Lower lobe of right lung (tissue), 2 donors: ENCODE results near the gene USP31. TPM values are rescaled to one million over a fixed set of nuclear protein-coding genes. Genes with fewer than 3 reads are reported as not detected.
"Not testable (repeated sequence)": the region's sequence is repeated elsewhere in the genome, so short reads cannot be mapped to it uniquely, and the experiment has no call there.

Experiments used
- ATAC-seq, 2 donors: fragments of 200-7000 bp; cut with Tn5 transposase; one replicate each; pipeline ENCODE4 v1.9.1; 2020 to 2022; ENCODE audit warnings: mild to moderate bottlenecking in 2 of 2, moderate library complexity in 2 of 2
- DNase-seq: peaks from one replicate; pipeline ENCODE4 v3.0.0-alpha.2; 2020
- H3K27ac ChIP-seq: fragments of 200-600 bp; one replicate; pipeline ENCODE4 v1.8.0; 2022
- H3K27me3 ChIP-seq: fragments of 200-600 bp; one replicate; pipeline ENCODE4 v1.8.0; 2022; ENCODE audit warnings: low read depth
- H3K36me3 ChIP-seq: fragments of 200-600 bp; one replicate; pipeline ENCODE4 v1.8.0; 2022; ENCODE audit warnings: mild to moderate bottlenecking
- H3K4me1 ChIP-seq: fragments of 200-600 bp; one replicate; pipeline ENCODE4 v1.8.0; 2022
- H3K4me3 ChIP-seq: fragments of 200-600 bp; one replicate; pipeline ENCODE4 v1.8.0; 2022; ENCODE audit warnings: mild to moderate bottlenecking
- H3K9me3 ChIP-seq: fragments of 200-600 bp; one replicate; pipeline ENCODE4 v1.8.0; 2022
- CTCF ChIP-seq: fragments of 200-600 bp; IDR thresholded peaks from one replicate; pipeline ENCODE4 v1.8.0; 2022; ENCODE audit warnings: antibody characterized with exemption, mild to moderate bottlenecking
- intact Hi-C: fragments of 100-400 bp; cut with DNase I; formaldehyde crosslinking; loops from one replicate; pipeline ENCODE4 v1.11.0; 2022
- total RNA-seq: library from RNA; stranded (reverse); fragmentation: NEBNext Ultra II Directional; extraction: Animal tissue kit (Norgen Biotek cat#: 25700); gene quantifications from one replicate; pipeline ENCODE4 v1.2.1, GENCODE V29; 2021
- donor health status: DM: no; HTN: yes; CAD: no; lungs with severe emphysema.

USP31 gene
- total RNA-seq, 1 donor from 2014 or later, result 13.1 TPM

- Histone ChIP-seq H3K27ac (no peak overlapping the region), H3K4me1 (no peaks in the 10 kb centered on the region), H3K9me3 (no peaks in the 10 kb centered on the region), H3K36me3 (peaks cover 19% of the 10 kb centered on the region), H3K27me3 (no peaks in the 10 kb centered on the region), H3K4me3 (no peak overlapping the region)
- intact Hi-C loops, result no loop called here
- TF ChIP-seq CTCF, result no peak
- no peak for DNase-seq
- ATAC-seq, result no peak
These were observed 42.1 kb downstream of the USP31 start for GRCh38 chr16:23107117-23107516.

GRCh38 chr16:23105309-23105708 lies 43.9 kb downstream of the USP31 start:
- TF ChIP-seq CTCF, result no peak
- no peak overlapping the region for H3K27ac ChIP-seq
- ATAC-seq, result no peak
- H3K27me3 ChIP-seq, result no peaks in the 10 kb centered on the region
- intact Hi-C loops, result no loop called here
- no peaks in the 10 kb centered on the region for H3K4me1 ChIP-seq
- no peak for DNase-seq
- H3K36me3 ChIP-seq, result peaks cover 36% of the 10 kb centered on the region
- H3K9me3 ChIP-seq, result no peaks in the 10 kb centered on the region
- H3K4me3 ChIP-seq, result no peak overlapping the region

- TF ChIP-seq CTCF, result no peak
- Histone ChIP-seq H3K4me1 (no peaks in the 10 kb centered on the region), H3K9me3 (no peaks in the 10 kb centered on the region), H3K36me3 (peaks cover 36% of the 10 kb centered on the region), H3K4me3 (no peak overlapping the region), H3K27me3 (no peaks in the 10 kb centered on the region), H3K27ac (no peak overlapping the region)
- ATAC-seq (no peak), DNase-seq (no peak)
- intact Hi-C loops, result no loop called here
These were observed 45.0 kb downstream of the USP31 start for GRCh38 chr16:23104032-23104955.

- Histone ChIP-seq H3K9me3 (no peaks in the 10 kb centered on the region), H3K27me3 (no peaks in the 10 kb centered on the region), H3K4me1 (no peaks in the 10 kb centered on the region), H3K27ac (no peak overlapping the region), H3K36me3 (peaks cover 36% of the 10 kb centered on the region), H3K4me3 (no peak overlapping the region)
- no peak for DNase-seq
- intact Hi-C loops, result no loop called here
- TF ChIP-seq CTCF, result no peak
- ATAC-seq, result no peak
These were observed 45.6 kb downstream of the USP31 start for GRCh38 chr16:23103603-23104002.

DNA sequence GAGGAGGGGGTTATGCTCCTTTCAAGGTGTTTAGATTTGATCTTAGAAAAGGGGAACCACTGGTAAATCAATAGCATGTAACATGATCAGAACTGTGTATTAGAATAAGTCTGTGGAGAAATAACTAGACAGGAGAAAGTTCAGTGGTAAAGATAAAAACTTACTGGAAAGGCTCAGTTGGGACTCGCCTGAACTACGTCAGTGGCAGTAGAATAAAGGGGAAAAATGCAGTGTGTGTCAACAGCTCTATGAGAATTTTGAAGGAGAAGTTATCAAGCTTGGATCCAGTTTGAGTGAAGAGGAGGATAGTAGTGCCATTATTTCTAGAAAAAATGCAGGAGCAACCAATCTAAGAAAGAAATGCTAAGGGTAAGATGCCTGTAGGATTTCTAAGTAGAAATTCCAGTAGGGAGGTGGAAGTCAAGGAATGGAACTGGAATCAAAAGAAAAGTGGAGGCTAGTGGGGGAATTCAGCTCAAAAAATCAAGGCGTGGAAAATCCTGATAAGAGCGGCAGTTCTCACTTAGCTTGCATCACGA lies 48.2 kb downstream of the USP31 start:
- peaks cover 31% of the 10 kb centered on the region for H3K36me3 ChIP-seq
- no peak overlapping the region for H3K27ac ChIP-seq
- no peaks in the 10 kb centered on the region for H3K27me3 ChIP-seq
- H3K4me1 ChIP-seq, result no peaks in the 10 kb centered on the region
- H3K9me3 ChIP-seq, result no peaks in the 10 kb centered on the region
- TF ChIP-seq CTCF, result no peak
- ATAC-seq (no peak), DNase-seq (no peak)
- no peak overlapping the region for H3K4me3 ChIP-seq
- intact Hi-C loops, result no loop called here

DNA sequence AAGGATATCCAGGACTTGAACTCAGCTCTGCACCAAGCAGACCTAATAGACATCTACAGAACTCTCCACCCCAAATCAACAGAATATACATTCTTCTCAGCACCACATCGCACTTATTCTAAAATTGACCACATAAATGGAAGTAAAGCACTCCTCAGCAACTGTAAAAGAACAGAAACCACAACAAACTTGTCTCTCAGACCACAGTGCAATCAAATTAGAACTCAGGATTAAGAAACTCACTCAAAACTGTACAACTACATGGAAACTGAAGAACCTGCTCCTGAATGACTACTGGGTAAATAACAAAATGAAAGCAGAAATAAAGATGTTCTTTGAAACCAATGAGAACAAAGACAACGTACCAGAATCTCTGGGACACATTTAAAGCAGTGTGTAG lies 52.8 kb downstream of the USP31 start:
- H3K36me3 ChIP-seq, result peaks cover 17% of the 10 kb centered on the region
- H3K27ac ChIP-seq, H3K27me3 ChIP-seq, DNase-seq, intact Hi-C loops, ATAC-seq, H3K9me3 ChIP-seq, H3K4me3 ChIP-seq, H3K4me1 ChIP-seq: not testable (repeated sequence)

- ATAC-seq, H3K27me3 ChIP-seq, H3K4me1 ChIP-seq, H3K27ac ChIP-seq, DNase-seq, intact Hi-C loops, H3K9me3 ChIP-seq, H3K4me3 ChIP-seq: not testable (repeated sequence)
- H3K36me3 ChIP-seq, result peaks cover 22% of the 10 kb centered on the region
These were observed 55.1 kb downstream of the USP31 start for GRCh38 chr16:23094136-23094535.
